Hepatocyte (in vitro differentiated cells): Measurements from ENCODE around the gene DUXA.

Source experiments
- CTCF ChIP-seq: fragments of 200-600 bp; sonication (generic); IDR thresholded peaks from 2 replicates; pipeline ENCODE4 v1.5.1; 2016; ENCODE audit warnings: antibody characterized with exemption, mild to moderate bottlenecking; ENCODE audit not compliant: poor library complexity
- EZH2 ChIP-seq: fragments of 200-600 bp; sonication (generic); IDR thresholded peaks from 2 replicates; pipeline ENCODE4 v1.6.1; 2016; ENCODE audit warnings: antibody characterized with exemption, mild to moderate bottlenecking, borderline replicate concordance
- EZH2phosphoT487 ChIP-seq: fragments of 200-600 bp; sonication (generic); IDR thresholded peaks from one replicate; pipeline ENCODE4 v1.6.1; 2018; ENCODE audit warnings: antibody characterized with exemption, mild to moderate bottlenecking, low read depth, moderate library complexity; ENCODE audit not compliant: unreplicated experiment, severe bottlenecking

DNA sequence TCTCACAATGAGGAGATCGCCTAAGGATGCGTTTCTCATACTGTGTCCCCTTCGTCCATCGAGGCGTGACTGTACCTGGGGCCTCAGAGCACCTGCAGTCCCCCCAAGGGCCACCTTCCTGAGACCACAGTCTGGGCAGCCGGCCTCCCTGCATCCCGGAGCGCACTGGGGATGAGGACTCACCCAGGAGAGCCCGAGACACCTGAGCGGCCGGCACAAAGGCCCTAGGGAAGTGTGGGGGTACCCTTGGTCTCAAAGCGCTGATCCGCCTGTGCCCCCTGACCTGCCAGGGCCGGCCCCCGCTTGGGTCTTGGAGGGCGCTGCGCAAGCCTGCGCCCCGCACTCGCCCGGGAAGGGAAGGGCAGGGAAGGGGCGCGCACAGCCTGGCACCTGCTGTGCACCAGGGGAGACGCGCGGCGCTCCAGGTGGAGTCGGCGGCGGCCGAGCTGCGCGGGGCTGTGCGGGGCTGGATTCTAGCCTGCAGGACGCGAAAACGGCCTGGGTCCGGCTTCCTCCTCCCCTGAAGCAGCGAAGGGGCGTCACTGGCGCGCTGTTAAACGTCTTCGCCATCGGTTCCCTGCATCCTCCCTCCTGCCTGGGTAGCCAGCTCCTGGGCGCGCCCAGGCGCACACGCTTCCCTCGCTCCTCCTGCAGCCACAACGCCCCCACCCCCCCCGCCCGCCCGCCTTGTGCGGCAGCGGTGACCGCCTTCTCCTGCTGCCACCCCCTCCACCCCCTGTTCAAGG lies 61.1 kb downstream of the DUXA start:
- TF ChIP-seq CTCF: no peak
- TF ChIP-seq EZH2: no peak
- TF ChIP-seq EZH2phosphoT487: no peak
